Right lobe of liver (tissue), 4 donors: ENCODE data around the gene ADAMTS19.

ENCODE experiments used
- CTCF ChIP-seq, 4 donors: fragments of 200-600 bp in 3 of 4; fragments of 450-650 bp in 1 of 4; IDR thresholded peaks; one replicate each; pipeline versions ENCODE4 v1.5.1 to v1.8.0; 2016 to 2022; ENCODE audit warnings: antibody characterized with exemption in 4 of 4, mild to moderate bottlenecking in 2 of 4
- POLR2A ChIP-seq: fragments of 450-650 bp; IDR thresholded peaks from one replicate; pipeline ENCODE4 v1.6.1; 2017; ENCODE audit warnings: antibody characterized with exemption, mild to moderate bottlenecking
- donor health status: DM: no; HTN: no; CAD: no.
- donor health status: DM: no; HTN: no; CAD: no.
- donor health status: DM: no; HTN: yes; CAD: no.

- TF ChIP-seq CTCF (IDR thresholded peaks at IDR 0.05) (no peak), POLR2A (no peak)
These were observed 231.1 kb downstream of the ADAMTS19 start for GRCh38 chr5:129691220-129691619.
